DMS 273 (cell line): ENCODE measurements around the gene LRRC71.
A peak's percentile ranks its signal among the peaks of the same experiment; 100 is the strongest.

Experiments used
- DNase-seq: peaks from one replicate; lab custom pipeline; 2025; ENCODE audit not compliant: unreplicated experiment; lab: John Stamatoyannopoulos, UW

LRRC71 gene

DNA sequence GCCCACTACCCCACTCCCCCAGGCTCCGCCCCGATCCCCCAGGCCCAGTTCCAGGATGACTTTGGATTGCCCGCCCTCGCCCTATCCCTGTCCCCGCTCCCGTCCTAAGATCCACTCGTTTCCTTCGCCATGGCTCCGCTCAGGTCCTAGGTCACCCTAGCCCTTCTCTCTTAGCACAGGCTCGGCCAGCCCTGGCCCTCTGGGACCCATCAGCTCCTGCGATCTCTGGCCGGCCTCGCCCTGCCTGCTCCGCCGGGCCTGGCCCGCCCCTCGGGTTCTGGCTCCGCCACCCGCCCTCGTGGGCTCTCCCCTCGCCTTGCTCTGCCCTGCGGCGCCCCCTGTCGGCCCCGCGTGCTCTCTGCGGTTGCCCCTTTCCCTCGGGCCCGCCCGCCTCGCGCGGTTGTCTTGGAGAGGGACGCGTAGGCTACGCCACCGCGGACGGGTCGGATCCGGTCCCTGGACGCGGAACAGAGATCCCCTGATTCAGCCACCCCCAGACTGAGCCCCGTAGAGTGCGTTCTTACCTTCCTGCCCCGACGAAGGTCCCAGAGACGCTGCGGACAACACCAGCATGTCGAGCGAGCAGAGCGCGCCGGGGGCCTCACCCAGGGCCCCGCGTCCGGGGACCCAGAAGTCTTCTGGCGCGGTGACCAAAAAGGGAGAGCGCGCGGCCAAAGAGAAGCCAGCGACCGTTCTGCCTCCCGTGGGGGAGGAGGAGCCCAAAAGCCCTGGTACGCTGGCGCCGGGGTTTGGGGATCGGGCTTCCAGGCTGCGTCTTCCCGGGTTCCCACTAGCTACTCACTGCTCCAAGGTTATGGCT, at the start of gene LRRC71:
LRRC71 (plus strand) TSS at position 400 of the 820 bp plus-strand sequence; CDS start at position 572, 172 bp downstream.
- peak; percentile 96 for DNase-seq

DNA sequence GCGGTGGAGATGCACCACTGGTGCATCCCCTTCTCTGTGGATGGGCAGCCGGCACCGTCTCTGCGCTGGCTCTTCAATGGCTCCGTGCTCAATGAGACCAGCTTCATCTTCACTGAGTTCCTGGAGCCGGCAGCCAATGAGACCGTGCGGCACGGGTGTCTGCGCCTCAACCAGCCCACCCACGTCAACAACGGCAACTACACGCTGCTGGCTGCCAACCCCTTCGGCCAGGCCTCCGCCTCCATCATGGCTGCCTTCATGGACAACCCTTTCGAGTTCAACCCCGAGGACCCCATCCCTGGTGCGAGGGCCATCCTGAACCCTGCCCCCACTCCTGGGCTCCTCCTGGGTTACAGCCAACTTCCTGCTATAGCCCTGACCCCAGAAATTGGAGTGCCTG, 46.8 kb upstream of the LRRC71 start:
- DNase-seq = no peak

DNA sequence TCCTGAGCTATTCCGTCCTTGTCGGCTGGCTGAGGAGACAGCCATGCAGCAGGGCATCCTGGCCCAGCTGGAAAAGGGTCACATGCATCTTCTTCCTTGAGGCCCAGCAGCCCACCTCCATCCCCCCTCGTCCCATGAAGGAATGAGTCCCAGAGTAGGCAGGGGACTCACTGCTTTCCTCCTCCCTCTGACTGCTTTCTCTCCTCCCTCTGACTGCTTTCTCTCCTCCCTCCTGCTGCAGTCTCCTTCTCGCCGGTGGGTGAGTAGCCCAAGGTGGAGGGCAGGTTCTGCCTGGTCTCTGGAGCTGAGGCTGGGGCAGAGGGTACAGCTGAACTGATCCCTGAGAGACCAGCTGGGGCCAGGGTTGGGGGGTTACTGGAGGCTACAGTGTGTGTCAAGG, 46.3 kb upstream of the LRRC71 start:
- no peak for DNase-seq

DNA sequence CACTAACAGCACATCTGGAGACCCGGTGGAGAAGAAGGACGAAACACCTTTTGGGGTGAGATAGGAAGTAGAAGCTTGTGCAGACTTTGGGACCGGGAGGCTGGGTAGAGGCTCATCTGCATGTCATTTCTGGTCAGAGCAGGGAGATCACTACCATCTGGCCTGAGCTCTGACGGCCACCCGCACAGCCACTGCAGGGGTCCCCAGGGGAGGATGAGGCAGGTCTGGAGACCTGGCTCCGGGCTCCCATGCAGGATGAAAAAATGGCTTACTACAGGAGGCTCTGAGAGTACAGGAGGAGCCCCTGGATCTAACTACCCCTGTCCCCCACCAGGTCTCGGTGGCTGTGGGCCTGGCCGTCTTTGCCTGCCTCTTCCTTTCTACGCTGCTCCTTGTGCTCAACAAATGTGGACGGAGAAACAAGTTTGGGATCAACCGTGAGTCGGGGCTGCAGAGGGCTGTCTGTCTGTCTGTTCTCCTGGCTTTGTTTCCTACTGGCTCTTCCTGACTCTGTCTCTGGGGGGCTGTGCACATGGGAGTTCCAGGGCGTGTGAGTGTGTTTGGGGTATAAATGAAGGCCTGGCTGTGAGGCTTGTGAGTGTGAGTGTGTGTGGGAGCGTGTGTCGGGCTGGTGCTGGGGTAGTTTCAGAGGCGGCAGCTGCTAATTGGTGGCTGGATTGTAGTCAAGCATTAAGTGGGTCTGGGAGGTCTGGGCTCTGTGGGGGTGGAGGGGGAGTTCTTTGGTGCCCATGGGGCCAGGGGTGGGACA, 45.7 kb upstream of the LRRC71 start:
- DNase-seq = peak; percentile 55

DNA sequence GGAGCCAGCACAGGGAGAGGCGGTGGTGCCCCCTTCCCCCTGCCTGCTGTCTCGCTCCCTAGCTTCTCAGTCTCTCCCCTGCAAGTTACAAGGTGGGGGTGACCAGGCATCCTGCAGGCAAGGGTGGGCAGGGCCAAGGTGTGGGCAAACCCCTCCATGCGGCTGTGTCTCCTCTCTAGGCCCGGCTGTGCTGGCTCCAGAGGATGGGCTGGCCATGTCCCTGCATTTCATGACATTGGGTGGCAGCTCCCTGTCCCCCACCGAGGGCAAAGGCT, 45.2 kb upstream of the LRRC71 start:
- no peak for DNase-seq

DNA sequence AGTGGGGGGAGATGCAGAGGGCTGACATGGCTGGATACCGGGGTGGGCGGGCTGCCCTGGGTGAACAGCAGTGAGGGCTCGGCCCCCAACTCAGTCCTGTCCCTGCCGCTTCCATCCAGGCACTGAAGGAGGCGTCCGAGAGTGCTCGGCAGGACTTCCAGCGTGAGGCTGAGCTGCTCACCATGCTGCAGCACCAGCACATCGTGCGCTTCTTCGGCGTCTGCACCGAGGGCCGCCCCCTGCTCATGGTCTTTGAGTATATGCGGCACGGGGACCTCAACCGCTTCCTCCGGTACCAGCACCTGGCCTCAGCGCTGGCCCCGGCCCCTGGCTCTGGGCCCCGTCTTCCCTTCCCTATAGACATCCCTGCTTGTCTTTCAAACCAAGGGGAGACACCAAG, 44.2 kb upstream of the LRRC71 start:
- no peak for DNase-seq

DNA sequence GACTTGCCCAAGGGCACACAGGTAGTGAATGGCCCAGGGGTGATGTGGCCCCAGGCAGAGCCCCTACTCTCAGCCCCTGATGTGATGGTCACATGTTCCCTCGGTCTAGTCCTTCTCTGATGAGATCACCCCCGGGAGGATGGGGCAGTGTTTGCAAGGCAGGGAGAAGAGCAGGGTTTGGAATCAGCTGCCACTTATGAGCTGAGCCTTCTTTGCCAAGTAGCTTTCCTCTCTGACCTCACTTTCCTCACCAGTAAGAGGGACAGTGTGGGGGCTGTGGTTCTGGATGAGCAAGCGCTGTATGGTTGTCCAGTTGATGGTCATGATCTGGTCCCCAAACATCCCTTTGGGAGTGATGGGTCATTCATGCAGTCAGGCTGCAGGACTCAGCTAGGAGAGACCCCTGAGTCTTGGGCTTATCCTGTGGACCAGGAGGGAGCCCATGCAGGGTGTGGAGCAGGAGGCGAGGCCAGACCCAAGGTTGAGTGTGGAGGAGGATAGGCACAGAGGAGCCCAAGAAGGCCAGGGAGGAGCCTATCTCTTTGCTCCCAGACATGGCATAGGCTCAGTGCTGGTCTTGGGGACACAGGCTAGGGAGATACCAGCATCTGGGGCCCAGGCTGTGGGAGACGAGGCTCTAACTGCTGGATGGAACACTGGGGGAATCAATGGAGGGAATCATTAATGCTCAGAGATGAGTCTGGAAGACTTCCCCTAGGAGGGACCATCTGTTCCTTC, 42.8 kb upstream of the LRRC71 start:
- no peak for DNase-seq

DNA sequence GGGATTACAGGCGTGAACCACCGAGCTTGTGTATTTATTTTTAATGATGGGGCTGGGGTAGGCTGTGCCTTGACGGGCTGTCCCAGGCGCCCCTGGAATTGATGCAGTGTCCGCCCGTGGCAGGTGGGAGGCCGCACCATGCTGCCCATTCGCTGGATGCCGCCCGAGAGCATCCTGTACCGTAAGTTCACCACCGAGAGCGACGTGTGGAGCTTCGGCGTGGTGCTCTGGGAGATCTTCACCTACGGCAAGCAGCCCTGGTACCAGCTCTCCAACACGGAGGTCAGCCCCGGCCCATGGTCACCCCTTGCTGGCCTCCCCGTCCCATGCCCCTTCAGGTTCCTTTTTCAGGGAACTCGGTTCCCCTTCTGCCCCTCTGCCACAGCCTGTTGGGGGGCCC, 40.6 kb upstream of the LRRC71 start:
- no peak for DNase-seq

DNA sequence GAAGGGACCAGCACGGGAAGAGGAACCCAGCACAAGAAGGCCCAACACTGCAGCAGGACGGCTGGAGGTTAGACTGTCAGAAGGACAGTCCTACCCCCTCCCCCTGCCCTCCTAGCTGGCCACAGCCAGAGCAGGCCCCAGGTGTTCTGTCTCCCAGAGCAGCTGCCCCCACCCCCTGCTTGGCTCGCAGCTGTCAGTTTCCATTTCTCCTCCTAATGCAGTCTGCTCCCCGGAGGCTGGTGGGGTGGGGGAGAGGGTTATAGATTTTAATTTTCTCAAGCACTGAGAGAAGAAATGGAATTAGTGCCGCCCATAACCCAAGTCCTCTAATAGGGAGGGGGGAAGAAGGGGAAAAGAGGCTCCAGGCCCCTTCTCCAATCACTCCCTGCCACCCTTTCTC, 40.0 kb upstream of the LRRC71 start:
- DNase-seq = peak; percentile 42

DNA sequence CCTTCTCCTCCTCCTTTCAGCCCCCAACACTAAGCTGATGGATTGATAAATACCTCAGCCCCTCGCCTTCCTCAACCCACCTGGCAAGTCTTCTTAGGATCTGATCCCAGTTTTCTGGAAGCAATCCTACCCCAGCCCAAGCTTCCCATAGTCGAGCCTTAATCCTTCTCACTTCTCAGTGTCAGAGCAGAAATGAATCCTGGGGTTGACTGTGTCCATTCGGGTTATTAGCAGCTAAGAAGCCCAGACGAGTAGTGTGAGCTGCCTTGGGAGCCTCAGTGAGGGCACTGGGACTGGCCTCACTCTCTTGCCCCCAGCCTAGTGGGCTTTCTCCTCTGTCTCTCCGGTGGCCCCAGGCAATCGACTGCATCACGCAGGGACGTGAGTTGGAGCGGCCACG, 39.3 kb upstream of the LRRC71 start:
- DNase-seq = no peak

DNA sequence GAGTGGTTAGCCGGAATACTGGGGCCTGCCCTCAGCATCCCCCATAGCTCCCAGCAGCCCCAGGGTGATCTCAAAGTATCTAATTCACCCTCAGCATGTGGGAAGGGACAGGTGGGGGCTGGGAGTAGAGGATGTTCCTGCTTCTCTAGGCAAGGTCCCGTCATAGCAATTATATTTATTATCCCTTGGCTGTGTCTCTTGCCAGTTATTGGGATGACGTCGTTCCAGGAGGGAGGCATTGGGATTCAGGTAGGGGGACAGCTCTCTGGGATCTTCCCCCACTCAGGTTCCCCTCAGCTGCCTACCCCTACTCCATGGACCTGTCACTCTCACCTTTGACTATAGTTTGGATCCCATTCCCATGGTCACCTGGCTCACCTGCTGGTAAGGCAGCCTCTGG, 38.8 kb upstream of the LRRC71 start:
- DNase-seq = no peak

DNA sequence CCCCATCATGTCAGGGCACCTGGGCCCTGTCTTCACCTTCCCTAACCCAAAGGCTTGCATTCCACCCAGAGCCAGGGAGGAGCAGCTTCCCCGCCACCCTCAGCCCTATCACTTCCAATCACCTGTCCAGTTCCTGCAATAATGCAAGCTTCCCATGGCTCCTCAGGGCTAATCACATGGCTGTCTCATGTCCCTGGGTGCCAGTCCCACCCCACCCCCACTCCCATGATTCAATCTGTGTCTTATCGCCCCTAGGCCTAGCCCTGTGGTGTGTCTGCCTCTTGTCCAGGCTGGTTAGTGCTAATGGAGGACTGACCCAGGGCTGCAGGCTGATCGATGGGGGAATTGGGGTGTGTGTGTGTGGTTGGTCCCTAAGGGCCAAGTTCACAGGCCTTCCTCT, 37.9 kb upstream of the LRRC71 start:
- no peak for DNase-seq

DNA sequence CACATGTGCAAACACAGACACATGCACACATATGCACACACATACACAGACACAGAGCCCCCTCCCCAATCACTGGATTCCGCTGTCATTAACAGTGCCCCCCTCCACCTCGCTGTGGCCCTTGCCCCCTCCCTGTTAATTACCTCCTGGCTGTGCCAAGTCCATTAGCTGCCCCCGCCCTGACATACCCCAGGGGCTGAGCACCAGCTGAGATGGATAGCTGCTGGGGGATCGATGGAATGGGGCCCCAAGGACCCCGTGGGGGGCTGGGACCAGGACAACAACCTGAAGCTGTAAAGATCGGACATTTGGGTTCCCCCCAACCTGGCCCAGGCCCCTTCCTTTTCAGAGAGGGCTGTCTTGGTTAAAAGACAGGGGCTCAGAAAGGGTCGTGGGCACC, 36.5 kb upstream of the LRRC71 start:
- no peak for DNase-seq

DNA sequence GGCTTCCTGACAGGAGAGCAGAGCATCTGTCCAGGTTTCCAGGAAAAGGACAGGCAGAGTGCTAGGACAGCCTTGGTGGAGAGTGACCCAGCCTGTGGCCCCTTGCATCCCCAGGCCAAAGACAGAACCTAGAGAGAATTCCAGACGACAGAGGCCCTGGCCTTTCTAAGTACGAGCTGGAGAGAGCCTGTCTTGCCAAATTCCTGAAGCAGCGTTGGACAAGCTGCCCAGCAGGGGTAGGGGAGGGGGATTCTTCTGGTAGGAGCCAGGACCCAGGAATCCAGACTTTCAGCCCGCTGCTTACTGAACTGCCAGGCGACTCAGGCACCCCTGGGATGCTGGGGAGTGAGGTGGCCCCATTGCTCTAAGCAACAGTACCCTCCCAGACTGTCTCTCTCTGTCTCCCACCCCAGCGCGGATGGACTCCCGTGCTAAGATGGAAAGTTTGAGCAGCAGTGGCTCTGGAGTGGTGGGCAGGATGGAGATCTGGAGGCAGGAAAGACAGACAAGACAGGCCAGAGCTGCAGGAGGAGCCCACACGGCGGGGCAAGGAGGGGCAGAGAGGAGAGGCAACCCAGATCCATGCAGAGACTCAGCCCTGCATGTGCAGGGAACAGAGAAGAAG, 35.8 kb upstream of the LRRC71 start:
- DNase-seq = no peak

DNA sequence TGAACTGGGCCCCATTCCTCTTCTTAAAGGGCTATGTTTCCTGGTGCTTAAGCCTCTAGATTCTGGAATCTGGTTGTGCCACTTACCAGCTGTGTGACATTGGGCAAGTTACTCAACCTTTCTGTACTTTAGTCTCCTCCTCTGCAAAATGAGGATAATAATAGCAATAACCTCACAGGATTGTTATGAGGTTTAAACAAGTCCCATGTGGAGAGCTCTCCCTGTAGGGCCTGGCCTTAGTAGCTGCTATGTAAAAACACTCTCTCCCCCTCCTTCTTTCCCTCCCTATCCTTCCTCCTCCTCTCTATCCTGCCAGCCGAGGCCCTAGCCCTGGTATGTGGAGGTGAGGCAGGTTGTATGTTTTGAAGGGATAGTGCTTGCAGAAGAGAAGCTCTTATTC, 35.1 kb upstream of the LRRC71 start:
- no peak for DNase-seq

DNA sequence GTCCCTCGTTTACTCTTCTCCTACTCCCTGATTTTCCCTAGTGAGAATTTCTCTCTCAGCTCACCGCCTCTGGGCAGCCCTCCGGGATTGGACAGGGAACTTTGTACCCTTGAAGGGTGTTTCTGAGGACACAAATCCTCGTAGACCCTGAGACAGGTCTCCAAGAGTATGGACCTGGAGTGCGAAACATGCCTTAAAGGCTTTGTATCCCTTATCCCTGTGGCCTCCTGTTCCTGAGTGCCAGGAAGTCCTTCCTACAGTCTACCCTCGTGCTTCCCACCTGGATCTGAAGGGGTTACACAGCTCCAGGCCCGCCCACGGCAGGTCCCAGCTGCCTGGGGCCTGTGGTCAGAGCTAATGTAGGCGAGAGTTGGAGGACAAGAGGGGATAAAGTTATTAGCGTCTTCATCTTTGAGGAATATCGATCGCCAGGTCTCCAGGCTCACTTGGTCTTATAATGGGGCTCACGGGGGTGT, 34.5 kb upstream of the LRRC71 start:
- DNase-seq = no peak

DNA sequence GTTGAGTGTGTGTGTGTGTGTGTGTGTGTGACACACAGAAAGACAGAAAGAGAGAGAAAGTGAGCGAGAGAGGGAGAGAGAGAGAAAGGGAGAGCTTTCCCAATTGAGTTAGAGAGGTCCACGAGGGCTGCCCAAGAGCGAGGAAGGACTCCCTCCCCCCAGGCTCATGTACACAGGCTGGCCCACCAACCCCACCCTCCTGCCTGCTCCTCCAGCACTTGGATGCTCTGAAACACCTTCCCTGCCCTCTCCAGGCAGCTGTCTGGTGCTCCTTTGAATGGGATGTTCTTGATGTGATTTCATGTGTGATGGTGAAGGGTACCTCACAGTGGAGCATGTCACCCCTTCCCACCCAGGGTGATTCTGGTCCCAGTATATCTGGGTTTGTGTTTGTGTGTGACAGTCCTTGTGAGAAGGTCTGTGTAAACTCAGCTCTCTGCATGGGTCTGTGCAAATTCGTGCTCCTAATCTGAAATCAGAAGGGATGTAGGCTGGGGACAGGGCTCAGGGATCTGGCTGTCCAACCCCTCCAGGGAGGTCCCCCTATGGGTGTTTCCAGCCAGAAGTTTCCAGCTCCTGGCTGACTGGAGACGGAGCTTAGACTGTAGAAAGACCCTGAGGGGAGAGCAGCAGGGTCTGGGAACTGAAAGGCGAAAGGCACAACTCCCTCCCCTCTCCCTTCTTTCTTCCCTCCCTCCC, 33.7 kb upstream of the LRRC71 start:
- DNase-seq = no peak

DNA sequence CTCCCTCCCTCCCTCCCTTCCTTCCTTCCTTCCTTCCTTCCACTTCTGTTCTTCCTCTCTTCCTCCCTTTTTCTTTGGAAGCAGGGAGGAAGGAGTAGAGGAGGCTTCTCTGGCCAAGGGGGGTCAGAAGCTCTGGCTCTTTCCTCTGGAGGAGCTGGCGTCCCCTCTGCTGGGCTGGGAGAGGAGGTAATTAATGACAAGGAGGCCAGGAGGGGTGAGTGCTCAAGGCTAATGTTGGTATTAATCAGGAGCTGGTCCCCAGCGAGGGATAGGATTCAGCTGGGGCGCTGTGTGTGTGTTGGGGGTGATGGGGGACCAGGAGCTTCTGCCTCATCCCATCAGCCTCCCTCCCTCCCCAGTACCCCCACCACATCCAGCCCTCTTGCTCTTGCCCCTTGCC, 33.1 kb upstream of the LRRC71 start:
- DNase-seq = no peak

DNA sequence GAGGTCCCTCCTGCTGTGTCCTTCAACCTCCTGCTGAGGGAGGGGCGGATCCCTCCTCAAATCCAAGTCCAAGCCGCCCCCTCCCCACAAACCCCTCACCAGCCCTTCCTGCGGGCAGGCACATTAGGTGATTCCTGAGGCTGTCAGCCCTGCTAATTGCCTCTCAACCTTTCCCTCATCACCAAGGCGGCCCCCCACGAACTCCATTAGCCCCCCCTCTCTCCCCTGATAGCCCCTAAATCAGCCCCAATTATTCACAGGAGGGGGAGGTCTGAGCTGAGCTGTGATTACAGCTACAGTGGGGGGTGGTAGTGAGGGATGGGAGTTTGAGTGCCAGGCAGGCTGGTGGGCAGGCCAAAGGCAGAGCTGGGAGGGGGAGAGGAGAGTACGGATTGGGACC, 32.7 kb upstream of the LRRC71 start:
- DNase-seq = no peak

DNA sequence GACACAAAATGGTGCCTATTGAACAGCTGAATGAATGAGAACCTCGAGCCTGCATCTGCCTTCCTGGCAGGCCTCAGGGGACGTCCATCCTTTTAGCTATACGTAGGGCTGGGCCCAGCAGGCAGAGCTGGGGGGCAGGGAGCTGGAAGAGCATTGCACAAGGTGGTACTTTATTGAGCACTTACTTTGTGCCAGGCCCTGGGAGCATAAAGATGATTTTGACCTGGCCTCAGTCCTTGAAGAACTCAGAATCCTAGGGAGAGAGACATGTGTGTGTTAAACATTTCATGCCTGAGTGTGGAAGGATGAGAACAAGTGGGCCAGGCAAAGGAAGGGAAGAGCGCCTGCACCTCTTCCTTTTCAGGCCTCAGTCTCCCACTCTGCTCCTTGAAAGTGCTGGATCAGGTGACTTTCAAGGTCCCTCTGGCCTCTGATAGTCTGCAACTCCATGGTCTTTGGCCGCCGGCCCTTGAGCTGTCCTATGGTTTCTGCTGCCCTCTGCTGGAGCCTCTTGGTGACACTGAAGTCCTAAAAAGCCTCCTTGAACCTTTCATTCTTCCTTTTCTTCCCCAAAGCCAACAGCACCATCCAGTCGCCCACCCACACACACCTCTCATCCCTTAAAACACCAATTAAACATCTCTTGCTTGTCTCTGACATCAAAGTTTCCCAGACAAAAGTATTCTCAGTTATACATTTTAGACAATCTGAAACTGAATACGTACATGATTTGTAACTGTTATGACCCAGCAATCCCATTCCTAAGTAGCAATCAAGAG, 30.4 kb upstream of the LRRC71 start:
- peak; percentile 89 for DNase-seq
